T-helper 2 cell treated with Interferon-gamma antibody and Interleukin-4, amounts not matched to agents 5 μg/mL and 100 μg/mL, for 36 hours (primary cell): ENCODE data around the gene SLC1A7.
"Not testable (repeated sequence)": the region's sequence is repeated elsewhere in the genome, so short reads cannot be mapped to it uniquely, and the experiment has no call there.

Experiments
- DNase-seq: peaks from one replicate; pipeline ENCODE4 v3.0.0; 2021; ENCODE audit warnings: low spot score
- H3K27ac Mint-ChIP-seq: one replicate; pipeline ENCODE4 v1.8.0; 2021; ENCODE audit warnings: mild to moderate bottlenecking, mixed read lengths
- H3K27me3 Mint-ChIP-seq: one replicate; pipeline ENCODE4 v1.8.0; 2021; ENCODE audit warnings: low read depth, mixed read lengths
- H3K36me3 Mint-ChIP-seq: one replicate; pipeline ENCODE4 v1.8.0; 2021; ENCODE audit warnings: low read depth, mixed read lengths
- H3K4me1 Mint-ChIP-seq: one replicate; pipeline ENCODE4 v1.8.0; 2021; ENCODE audit warnings: low read depth, mixed read lengths
- H3K4me3 Mint-ChIP-seq: one replicate; pipeline ENCODE4 v1.8.0; 2022; ENCODE audit warnings: mild to moderate bottlenecking, moderate library complexity, mixed read lengths
- H3K9me3 Mint-ChIP-seq: one replicate; pipeline ENCODE4 v1.8.0; 2021; ENCODE audit warnings: mixed read lengths

SLC1A7 gene

DNA sequence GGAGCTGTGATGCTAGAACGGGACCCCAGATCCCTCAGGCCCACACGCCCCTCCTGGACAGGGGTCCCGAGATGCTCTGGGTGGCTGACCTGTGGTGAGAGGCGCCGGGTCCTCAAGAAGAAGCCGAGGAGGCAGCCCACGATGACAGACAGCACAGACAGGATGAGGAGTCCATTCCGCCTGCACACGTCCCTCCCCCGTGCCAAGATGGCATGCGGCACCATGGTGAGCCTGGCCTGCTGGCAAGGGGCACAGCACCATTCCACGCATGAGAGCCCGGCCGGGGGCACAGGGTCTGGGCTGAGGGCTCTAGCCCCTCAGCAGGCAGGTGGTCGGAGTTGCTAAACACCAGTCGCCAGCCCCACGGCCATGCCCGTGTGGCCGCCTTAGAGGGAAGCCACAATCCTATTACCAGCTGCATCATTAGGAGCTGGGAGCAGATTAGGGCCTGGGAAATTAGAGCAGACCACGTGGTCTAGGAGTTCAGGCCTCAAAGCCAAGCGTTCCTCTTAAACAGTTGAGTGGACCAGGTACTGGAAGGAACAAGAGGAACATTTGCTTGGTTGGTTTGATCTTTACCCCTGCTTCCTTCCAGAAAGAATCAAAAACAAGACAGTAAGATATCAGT, at the start of gene SLC1A7:
Gene SLC1A7, minus strand, starts transcription at position 413 of the 628 bp plus-strand sequence. Its CDS starts 189 bp downstream, at position 224.
- no peak within 1 kb of the TSS for H3K4me3 Mint-ChIP-seq
- no peaks in the 10 kb centered on the region for H3K36me3 Mint-ChIP-seq
- DNase-seq: no peak
- H3K9me3 Mint-ChIP-seq: peaks cover 11% of the 10 kb centered on the region
- no peak within 1 kb of the TSS for H3K27ac Mint-ChIP-seq
- H3K27me3 Mint-ChIP-seq: no peaks in the 10 kb centered on the region
- H3K4me1 Mint-ChIP-seq: no peaks in the 10 kb centered on the region

GRCh38 chr1:53190210-53190611, 47.8 kb upstream of the SLC1A7 start:
- no peak overlapping the region for H3K27ac Mint-ChIP-seq
- no peaks in the 10 kb centered on the region for H3K9me3 Mint-ChIP-seq
- H3K27me3 Mint-ChIP-seq: peaks cover 14% of the 10 kb centered on the region
- no peak for DNase-seq
- H3K4me3 Mint-ChIP-seq: no peak overlapping the region
- no peaks in the 10 kb centered on the region for H3K36me3 Mint-ChIP-seq
- H3K4me1 Mint-ChIP-seq: peaks cover 2% of the 10 kb centered on the region

GRCh38 chr1:53189061-53189460, 46.6 kb upstream of the SLC1A7 start:
- H3K4me1 Mint-ChIP-seq: peaks cover 2% of the 10 kb centered on the region
- H3K9me3 Mint-ChIP-seq: no peaks in the 10 kb centered on the region
- no peak for DNase-seq
- peaks cover 14% of the 10 kb centered on the region for H3K27me3 Mint-ChIP-seq
- H3K27ac Mint-ChIP-seq: no peak overlapping the region
- no peaks in the 10 kb centered on the region for H3K36me3 Mint-ChIP-seq
- H3K4me3 Mint-ChIP-seq: no peak overlapping the region

DNA sequence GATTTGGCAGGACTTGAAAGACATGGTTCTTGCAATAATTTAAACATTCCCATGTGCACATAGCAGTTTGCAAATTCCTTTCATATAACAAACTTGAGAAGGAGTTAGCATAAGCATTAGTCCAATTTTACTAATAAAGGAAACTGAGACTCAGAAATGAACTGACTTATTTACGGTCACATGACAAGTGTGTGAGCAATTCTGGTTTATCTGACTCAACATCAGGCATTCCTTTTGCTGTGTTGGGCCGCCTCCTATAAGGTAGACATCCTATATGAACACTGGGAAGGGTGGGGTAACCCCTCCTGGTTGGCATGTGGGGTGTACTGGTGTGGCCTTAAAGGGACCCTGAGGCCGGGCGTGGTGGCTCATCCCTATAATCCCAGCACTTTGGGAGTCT, 45.7 kb upstream of the SLC1A7 start:
- Mint-ChIP-seq H3K9me3 (no peaks in the 10 kb centered on the region), H3K27ac (no peak overlapping the region), H3K36me3 (no peaks in the 10 kb centered on the region), H3K4me3 (no peak overlapping the region), H3K27me3 (peaks cover 14% of the 10 kb centered on the region), H3K4me1 (peaks cover 2% of the 10 kb centered on the region)
- DNase-seq: no peak

DNA sequence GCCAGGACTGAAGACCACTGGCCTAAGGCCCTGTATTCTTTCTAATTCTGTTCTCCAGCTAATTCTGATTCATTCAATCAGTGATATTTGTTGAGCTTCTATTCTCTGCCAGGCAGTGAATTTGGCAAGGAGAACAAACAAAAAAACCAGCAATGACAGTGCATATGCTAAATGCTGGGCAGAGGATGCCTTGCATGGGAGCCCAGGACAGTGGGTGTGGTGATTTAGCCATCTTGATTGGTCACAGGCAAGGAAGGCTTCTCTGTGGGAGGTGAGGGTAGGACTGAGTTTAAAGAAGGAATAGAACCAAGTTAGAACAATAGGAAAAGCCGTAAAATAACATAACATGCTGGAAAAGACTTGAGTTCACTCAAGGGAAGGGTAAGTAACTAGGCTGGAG, 45.0 kb upstream of the SLC1A7 start:
- Mint-ChIP-seq H3K27ac (no peak overlapping the region), H3K36me3 (no peaks in the 10 kb centered on the region), H3K27me3 (peaks cover 14% of the 10 kb centered on the region), H3K9me3 (no peaks in the 10 kb centered on the region), H3K4me1 (peaks cover 2% of the 10 kb centered on the region), H3K4me3 (no peak overlapping the region)
- DNase-seq: no peak

- Mint-ChIP-seq H3K4me3 (no peak overlapping the region), H3K27me3 (peaks cover 14% of the 10 kb centered on the region), H3K27ac (no peak overlapping the region), H3K4me1 (no peaks in the 10 kb centered on the region), H3K9me3 (no peaks in the 10 kb centered on the region), H3K36me3 (no peaks in the 10 kb centered on the region)
- no peak for DNase-seq
These were observed 44.1 kb upstream of the SLC1A7 start for GRCh38 chr1:53186533-53186932.

- DNase-seq, H3K36me3 Mint-ChIP-seq, H3K4me3 Mint-ChIP-seq, H3K27ac Mint-ChIP-seq, H3K4me1 Mint-ChIP-seq, H3K9me3 Mint-ChIP-seq: not testable (repeated sequence)
- peaks cover 14% of the 10 kb centered on the region for H3K27me3 Mint-ChIP-seq
These were observed 43.5 kb upstream of the SLC1A7 start for GRCh38 chr1:53185955-53186297.

DNA sequence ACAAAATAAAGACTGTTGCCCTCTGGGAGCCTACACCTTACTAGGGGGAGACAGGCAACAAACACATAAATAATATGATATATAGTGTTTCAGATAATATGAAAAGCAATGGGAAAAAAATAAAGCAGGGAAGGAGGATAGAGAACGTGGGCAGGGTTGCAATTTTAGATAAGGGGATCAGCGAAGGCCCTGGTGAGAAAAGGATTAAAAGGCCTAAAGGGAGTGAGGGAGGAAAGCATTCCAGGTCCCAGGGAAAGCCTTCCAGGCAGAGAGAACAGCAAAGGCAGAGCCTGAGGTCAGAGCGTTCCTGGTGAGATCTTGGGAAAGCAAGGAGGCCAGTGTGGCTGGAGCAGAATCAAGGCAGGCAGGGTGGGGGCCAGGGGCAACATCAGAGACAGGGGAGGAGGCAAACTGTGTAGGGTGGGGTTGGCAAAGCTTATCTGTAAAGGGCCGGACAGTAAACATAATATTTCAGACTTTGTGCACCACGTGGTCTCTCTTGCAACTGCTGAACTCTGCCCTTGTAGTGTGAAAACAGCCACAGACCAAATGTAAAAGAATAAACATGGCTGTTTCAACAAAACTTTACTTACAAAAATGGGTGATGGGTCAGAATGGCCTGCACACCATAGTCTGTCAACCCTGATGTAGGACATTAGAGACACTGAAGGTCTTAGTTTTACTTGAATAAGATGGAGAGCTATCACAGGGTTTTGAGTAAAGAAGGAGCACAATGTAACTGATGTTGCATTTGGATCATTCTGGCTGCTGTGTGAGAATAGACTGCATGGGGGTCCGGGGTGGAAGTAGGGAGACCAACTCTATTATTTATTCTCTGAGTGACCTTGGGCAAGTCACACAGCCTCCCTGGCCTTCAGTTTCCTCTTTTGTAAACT, 40.9 kb upstream of the SLC1A7 start:
- Mint-ChIP-seq H3K9me3 (no peaks in the 10 kb centered on the region), H3K27me3 (peaks cover 18% of the 10 kb centered on the region), H3K27ac (no peak overlapping the region), H3K4me1 (no peaks in the 10 kb centered on the region), H3K36me3 (no peaks in the 10 kb centered on the region), H3K4me3 (no peak overlapping the region)
- DNase-seq: no peak

- no peaks in the 10 kb centered on the region for H3K9me3 Mint-ChIP-seq
- no peaks in the 10 kb centered on the region for H3K4me1 Mint-ChIP-seq
- DNase-seq: no peak
- no peak overlapping the region for H3K4me3 Mint-ChIP-seq
- no peaks in the 10 kb centered on the region for H3K36me3 Mint-ChIP-seq
- H3K27ac Mint-ChIP-seq: no peak overlapping the region
- H3K27me3 Mint-ChIP-seq: peaks cover 18% of the 10 kb centered on the region
These were observed 40.3 kb upstream of the SLC1A7 start for GRCh38 chr1:53182716-53183094.

DNA sequence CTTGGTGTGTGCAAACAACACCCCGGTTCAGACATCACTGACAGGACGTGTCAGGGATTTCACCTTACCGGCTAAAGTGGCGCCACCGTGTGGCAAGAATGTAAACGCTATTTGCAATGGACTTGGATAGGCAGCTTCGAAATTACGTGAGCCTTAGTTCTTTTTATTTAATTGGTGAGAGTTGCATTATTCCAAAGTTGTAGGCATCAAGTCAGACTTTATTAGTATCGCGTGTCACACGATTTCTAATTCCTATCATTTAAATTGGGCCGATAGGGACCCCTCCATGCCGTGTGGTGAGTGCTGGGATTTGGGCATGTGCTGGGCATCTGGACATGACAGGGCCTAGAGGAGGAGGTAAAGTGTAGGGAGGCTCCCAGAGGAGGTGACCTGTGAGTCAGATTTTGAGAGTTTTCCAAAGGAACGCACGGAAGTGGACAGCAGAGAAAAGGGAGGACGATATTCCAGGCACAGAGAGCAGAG, 39.7 kb upstream of the SLC1A7 start:
- no peaks in the 10 kb centered on the region for H3K9me3 Mint-ChIP-seq
- H3K27me3 Mint-ChIP-seq: peaks cover 20% of the 10 kb centered on the region
- peak; percentile 66 for DNase-seq
- H3K27ac Mint-ChIP-seq: no peak overlapping the region
- no peaks in the 10 kb centered on the region for H3K4me1 Mint-ChIP-seq
- H3K4me3 Mint-ChIP-seq: no peak overlapping the region
- no peaks in the 10 kb centered on the region for H3K36me3 Mint-ChIP-seq

- no peaks in the 10 kb centered on the region for H3K36me3 Mint-ChIP-seq
- no peaks in the 10 kb centered on the region for H3K4me1 Mint-ChIP-seq
- H3K4me3 Mint-ChIP-seq: no peak overlapping the region
- no peak for DNase-seq
- H3K27me3 Mint-ChIP-seq: peaks cover 20% of the 10 kb centered on the region
- H3K9me3 Mint-ChIP-seq: no peaks in the 10 kb centered on the region
- H3K27ac Mint-ChIP-seq: no peak overlapping the region
These were observed 38.5 kb upstream of the SLC1A7 start for GRCh38 chr1:53180951-53181350.

DNA sequence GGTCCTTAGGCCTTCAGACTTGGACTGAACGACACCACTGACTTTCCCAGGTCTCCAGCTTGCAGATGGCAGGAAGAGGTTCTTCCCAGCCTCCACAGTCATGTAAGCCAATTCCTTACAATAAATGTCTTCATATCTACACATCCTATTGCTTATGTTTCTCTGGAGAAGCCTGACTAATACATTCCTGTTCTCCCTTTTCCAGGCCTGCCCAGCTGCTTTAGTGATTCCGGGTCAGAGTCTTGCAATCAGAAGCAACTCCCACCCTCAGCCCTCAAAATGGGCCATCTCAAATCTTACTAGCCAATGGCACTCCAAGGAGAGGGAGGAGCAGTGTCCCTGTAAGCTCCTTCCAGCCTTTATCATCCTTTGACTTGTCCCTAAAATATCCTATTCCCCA, 37.8 kb upstream of the SLC1A7 start:
- H3K36me3 Mint-ChIP-seq: no peaks in the 10 kb centered on the region
- H3K4me3 Mint-ChIP-seq: no peak overlapping the region
- no peak for DNase-seq
- peaks cover 22% of the 10 kb centered on the region for H3K27me3 Mint-ChIP-seq
- H3K9me3 Mint-ChIP-seq: no peaks in the 10 kb centered on the region
- H3K27ac Mint-ChIP-seq: no peak overlapping the region
- no peaks in the 10 kb centered on the region for H3K4me1 Mint-ChIP-seq

- Mint-ChIP-seq H3K36me3 (no peaks in the 10 kb centered on the region), H3K4me3 (no peak overlapping the region), H3K27ac (no peak overlapping the region), H3K27me3 (peaks cover 30% of the 10 kb centered on the region), H3K4me1 (peaks cover 6% of the 10 kb centered on the region), H3K9me3 (no peaks in the 10 kb centered on the region)
- DNase-seq: no peak
These were observed 34.2 kb upstream of the SLC1A7 start for GRCh38 chr1:53176452-53177208.
